ENCODE results near the gene MAZ. TPM values are rescaled to one million over a fixed set of nuclear protein-coding genes. Genes with fewer than 3 reads are reported as not detected.

The MAZ gene
- total and polyA plus RNA-seq, 2 of the 13 experiments (the other 11 are each of a cell fraction or from before 2014, with no cell fraction given): 203 to 277 TPM

- ATAC-seq: no peak
- TF ChIP-seq MBNL3 (CRISPR knock-in tag; conservative IDR thresholded peaks at IDR 0.05) (no peak), ZNF879 (CRISPR knock-in tag; IDR thresholded peaks at IDR 0.05) (no peak), KDM4B (CRISPR knock-in tag; IDR thresholded peaks at IDR 0.05) (no peak), ZNF800 (CRISPR knock-in tag; IDR thresholded peaks at IDR 0.05) (no peak), ZNF496 (CRISPR knock-in tag; IDR thresholded peaks at IDR 0.05; ENCODE audit: insufficient replicate concordance) (no peak), NFE2 (CRISPR knock-in tag; IDR thresholded peaks at IDR 0.05) (no peak), CHCHD3 (CRISPR knock-in tag; IDR thresholded peaks at IDR 0.05) (no peak), RAD21 (CRISPR knock-in tag; IDR thresholded peaks at IDR 0.05) (no peak), FOXA1 (IDR thresholded peaks at IDR 0.05) (no peak), FOXA1 (CRISPR knock-in tag; IDR thresholded peaks at IDR 0.05) (no peak), ATF7-NPFF (CRISPR knock-in tag; IDR thresholded peaks at IDR 0.05; ENCODE audit: low read depth) (no peak), SMC3 (IDR thresholded peaks at IDR 0.05; ENCODE audit: low read length) (no peak), CENPT (CRISPR knock-in tag; IDR thresholded peaks at IDR 0.05; ENCODE audit: low read depth) (no peak), CHD4 (IDR thresholded peaks at IDR 0.05; ENCODE audit: borderline replicate concordance, low read length) (0 out of 2 replicates have a peak, but pooled peaks have one; percentile 37), ZNF382 (CRISPR knock-in tag; IDR thresholded peaks at IDR 0.05; ENCODE audit: borderline replicate concordance) (no peak), FOXJ3 (CRISPR knock-in tag; IDR thresholded peaks at IDR 0.05; ENCODE audit: borderline replicate concordance) (no peak), ZBTB21 (CRISPR knock-in tag; IDR thresholded peaks at IDR 0.05) (no peak), ZBTB38 (CRISPR knock-in tag; IDR thresholded peaks at IDR 0.05) (no peak), ZNF773 (CRISPR knock-in tag; IDR thresholded peaks at IDR 0.05; ENCODE audit: borderline replicate concordance) (no peak), ZKSCAN1 (IDR thresholded peaks at IDR 0.05; ENCODE audit: low read length) (peak; percentile 77), GABPB1 (CRISPR knock-in tag; IDR thresholded peaks at IDR 0.05) (no peak), ZNF883 (CRISPR knock-in tag; IDR thresholded peaks at IDR 0.05; ENCODE audit: not compliant biosample characterization) (peak; percentile 19)
Measured at GRCh38 chr16:29794231-29794710, 12.1 kb upstream of the MAZ start.

More at GRCh38 chr16:29794231-29794710, 12.1 kb upstream of the MAZ start:
- FAIRE-seq (no peak), DNase-seq (ENCODE audit: low spot score) (no peak)
- no peaks in the 10 kb centered on the region for H3K9me3 ChIP-seq (ENCODE audit: low read length)
- no peaks in the 10 kb centered on the region for H4K20me1 ChIP-seq (ENCODE audit: insufficient read depth, low read length)
- no peak overlapping the region for H3K4me3 ChIP-seq (replicated peaks in 1 of 3; ENCODE audit: insufficient read depth in 1 of 3, low read depth in 2 of 3, low read length in 3 of 3)
- H3K36me3 ChIP-seq (replicated peaks in 1 of 2; ENCODE audit: control insufficient read depth in 1 of 2, insufficient read depth in 2 of 2, low read length in 2 of 2): peaks cover 21 to 39% of the 10 kb centered on the region in 2 experiments
- H2AFZ ChIP-seq (ENCODE audit: low read length): no peak overlapping the region
- peaks cover 64% of the 10 kb centered on the region for H3K79me2 ChIP-seq (ENCODE audit: insufficient read depth, low read length)
- H3K4me2 ChIP-seq (ENCODE audit: low read depth, low read length): no peak overlapping the region
- H3K9ac ChIP-seq (ENCODE audit: insufficient read depth, low read depth, low read length): no peak overlapping the region
- in situ Hi-C loops (cut with HindIII; ENCODE audit: extremely low pct_ligation_motif_present, low pct_unique_long_range_greater_than_20kb): no loop called here
- WGBS (ENCODE audit: low lambda C conversion rate): 98% methylated on average over 3 of the region's 3 CpGs
- peaks cover 48% of the 10 kb centered on the region for H3K4me1 ChIP-seq (ENCODE audit: insufficient read depth, low read length)
- peak overlapping the region; percentile 12 for H3K27ac ChIP-seq (ENCODE audit: extremely low read length, insufficient read depth, low read length)
- H3K27me3 ChIP-seq (ENCODE audit: control insufficient read depth in 1 of 2, insufficient read depth in 2 of 2, low read length in 2 of 2): no peaks in the 10 kb centered on the region; a peak in 1 of 5 replicates
- POLR2A ChIA-PET: interaction anchor here (2.9 to 3.9 kb wide), 2 partner anchors 10 to 22 kb away, joined by 12 to 14 read pairs; partner anchors contain the start of gene PAGR1
- intact Hi-C loops (cut with micrococcal nuclease; ENCODE audit: unreplicated experiment): loop anchor here (5.0 kb wide), 1 partner anchor 57 kb away; no protein-coding TSS in a partner anchor
- no TSS peak for BruUV-seq (replicated peaks)
- CTCF ChIA-PET (ENCODE audit: low intra/inter-chr PET ratio, low total read pairs): no interaction called here

All from HepG2 (cell line).